Testis (tissue), 2 donors: ENCODE results near the gene DPP10.

Experiments used
- POLR2A ChIP-seq: fragments of 450-650 bp; IDR thresholded peaks from one replicate; pipeline ENCODE4 v1.6.1; 2017; ENCODE audit warnings: antibody characterized with exemption, mild to moderate bottlenecking, moderate library complexity
- TF ChIP-seq, protein P1 (sequence below), 3 experiments: fragments of 450-650 bp in 2 of 3; fragments of 200-600 bp in 1 of 3; sonication (generic) in 1 of 3; IDR thresholded peaks; one replicate each; pipeline ENCODE4 v1.5.1; 2016 to 2019; ENCODE audit warnings: antibody characterized with exemption in 3 of 3, mild to moderate bottlenecking in 2 of 3, moderate library complexity in 1 of 3

DNA sequence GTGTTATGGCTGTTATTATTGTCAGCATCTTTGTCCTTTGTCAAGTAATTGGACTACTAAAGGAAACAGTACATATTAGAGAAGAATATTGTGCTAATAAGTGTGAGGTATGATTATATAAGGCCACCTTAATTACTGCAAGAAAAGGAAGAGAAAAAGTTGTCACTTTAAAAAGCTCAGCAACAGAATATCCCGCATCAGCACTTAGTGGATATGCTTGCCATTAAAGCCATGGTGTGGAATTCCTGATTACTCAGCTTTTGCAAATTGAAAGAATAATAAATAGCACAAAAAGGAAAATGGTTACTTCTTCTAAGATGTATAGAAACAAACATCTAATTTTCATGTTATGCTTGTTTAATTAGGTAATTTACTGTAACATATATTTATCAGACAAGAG, 347.5 kb downstream of the DPP10 start:
- TF ChIP-seq, protein P1, sequence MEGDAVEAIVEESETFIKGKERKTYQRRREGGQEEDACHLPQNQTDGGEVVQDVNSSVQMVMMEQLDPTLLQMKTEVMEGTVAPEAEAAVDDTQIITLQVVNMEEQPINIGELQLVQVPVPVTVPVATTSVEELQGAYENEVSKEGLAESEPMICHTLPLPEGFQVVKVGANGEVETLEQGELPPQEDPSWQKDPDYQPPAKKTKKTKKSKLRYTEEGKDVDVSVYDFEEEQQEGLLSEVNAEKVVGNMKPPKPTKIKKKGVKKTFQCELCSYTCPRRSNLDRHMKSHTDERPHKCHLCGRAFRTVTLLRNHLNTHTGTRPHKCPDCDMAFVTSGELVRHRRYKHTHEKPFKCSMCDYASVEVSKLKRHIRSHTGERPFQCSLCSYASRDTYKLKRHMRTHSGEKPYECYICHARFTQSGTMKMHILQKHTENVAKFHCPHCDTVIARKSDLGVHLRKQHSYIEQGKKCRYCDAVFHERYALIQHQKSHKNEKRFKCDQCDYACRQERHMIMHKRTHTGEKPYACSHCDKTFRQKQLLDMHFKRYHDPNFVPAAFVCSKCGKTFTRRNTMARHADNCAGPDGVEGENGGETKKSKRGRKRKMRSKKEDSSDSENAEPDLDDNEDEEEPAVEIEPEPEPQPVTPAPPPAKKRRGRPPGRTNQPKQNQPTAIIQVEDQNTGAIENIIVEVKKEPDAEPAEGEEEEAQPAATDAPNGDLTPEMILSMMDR (IDR thresholded peaks at IDR 0.05): no peak
- TF ChIP-seq POLR2A: no peak
